PC-9 (cell line): ENCODE data around the gene PIK3C2A.

Experiments used
- CTCF ChIP-seq: fragments of 200-600 bp; sonication (generic); conservative IDR thresholded peaks from 2 replicates; pipeline ENCODE4 v1.6.1; 2017; ENCODE audit warnings: mixed run types, antibody characterized with exemption, mild to moderate bottlenecking, moderate library complexity
- EZH2 ChIP-seq: fragments of 200-600 bp; sonication (generic); IDR thresholded peaks from 2 replicates; pipeline ENCODE4 v1.8.0; 2017; ENCODE audit warnings: antibody characterized with exemption, low read depth

- TF ChIP-seq CTCF (no peak), EZH2 (no peak)
Measured at GRCh38 chr11:17218403-17218802, 10.6 kb upstream of the PIK3C2A start.
